Hepatocyte (in vitro differentiated cells): ENCODE measurements around the gene IMP3.

Experiments
- EZH2 ChIP-seq: fragments of 200-600 bp; sonication (generic); IDR thresholded peaks from 2 replicates; pipeline ENCODE4 v1.6.1; 2016; ENCODE audit warnings: antibody characterized with exemption, mild to moderate bottlenecking, borderline replicate concordance
- TF ChIP-seq, protein P1 (sequence below): fragments of 200-600 bp; sonication (generic); IDR thresholded peaks from 2 replicates; pipeline ENCODE4 v1.5.1; 2016; ENCODE audit warnings: antibody characterized with exemption, mild to moderate bottlenecking; ENCODE audit not compliant: poor library complexity

DNA sequence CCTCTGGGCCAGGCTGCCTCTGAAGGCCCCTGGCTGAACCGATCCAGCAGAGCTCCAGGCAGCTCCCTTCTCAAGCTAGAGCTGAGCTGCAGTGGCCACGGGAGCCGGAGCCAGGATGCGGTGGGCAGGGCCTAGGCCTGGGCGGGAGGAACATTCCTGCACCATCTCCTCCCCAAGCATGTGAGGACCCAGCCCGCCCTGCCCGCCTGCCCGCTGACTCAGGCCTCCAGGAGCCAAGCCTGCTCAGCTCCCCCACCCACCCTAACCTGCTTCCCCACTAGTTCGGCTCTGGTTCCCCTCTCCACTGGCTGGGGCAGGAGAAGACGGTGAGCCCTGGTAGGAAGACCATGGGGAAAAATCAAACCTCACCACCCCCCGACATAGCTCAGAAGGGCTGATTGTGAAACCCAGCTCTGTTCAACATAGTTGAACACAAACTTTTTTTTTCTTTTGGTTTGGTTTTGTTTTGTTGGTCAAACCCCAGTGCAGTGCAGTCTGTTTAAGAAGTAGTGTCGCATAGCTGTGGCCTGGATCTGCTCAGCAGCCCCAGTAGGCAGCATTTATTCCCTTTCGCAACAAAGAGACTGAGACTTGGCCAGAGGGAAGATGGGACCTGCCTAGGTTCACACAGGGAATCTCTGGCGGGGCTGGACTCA, 21.2 kb upstream of the IMP3 start:
- TF ChIP-seq, protein P1, sequence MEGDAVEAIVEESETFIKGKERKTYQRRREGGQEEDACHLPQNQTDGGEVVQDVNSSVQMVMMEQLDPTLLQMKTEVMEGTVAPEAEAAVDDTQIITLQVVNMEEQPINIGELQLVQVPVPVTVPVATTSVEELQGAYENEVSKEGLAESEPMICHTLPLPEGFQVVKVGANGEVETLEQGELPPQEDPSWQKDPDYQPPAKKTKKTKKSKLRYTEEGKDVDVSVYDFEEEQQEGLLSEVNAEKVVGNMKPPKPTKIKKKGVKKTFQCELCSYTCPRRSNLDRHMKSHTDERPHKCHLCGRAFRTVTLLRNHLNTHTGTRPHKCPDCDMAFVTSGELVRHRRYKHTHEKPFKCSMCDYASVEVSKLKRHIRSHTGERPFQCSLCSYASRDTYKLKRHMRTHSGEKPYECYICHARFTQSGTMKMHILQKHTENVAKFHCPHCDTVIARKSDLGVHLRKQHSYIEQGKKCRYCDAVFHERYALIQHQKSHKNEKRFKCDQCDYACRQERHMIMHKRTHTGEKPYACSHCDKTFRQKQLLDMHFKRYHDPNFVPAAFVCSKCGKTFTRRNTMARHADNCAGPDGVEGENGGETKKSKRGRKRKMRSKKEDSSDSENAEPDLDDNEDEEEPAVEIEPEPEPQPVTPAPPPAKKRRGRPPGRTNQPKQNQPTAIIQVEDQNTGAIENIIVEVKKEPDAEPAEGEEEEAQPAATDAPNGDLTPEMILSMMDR, result no peak
- no peak for TF ChIP-seq EZH2
